Stimulated activated CD4-positive, alpha-beta T cell treated with anti-CD3 and anti-CD28 coated beads, TNF-alpha, amount 100 ng/mL, for 24 hours (primary cell): ENCODE results near the gene STC2.

ENCODE experiments used
- DNase-seq, 3 experiments: peaks; one replicate each; pipeline ENCODE4 v3.0.0-alpha.2; 2020; ENCODE audit warnings: low read depth in 3 of 3

The STC2 gene

GRCh38 chr5:173328844-173329490 is 753 bp upstream of the STC2 start:
- DNase-seq, result no peak

- DNase-seq, result no peak
These were observed 898 bp downstream of the STC2 start for GRCh38 chr5:173327084-173327947.

- DNase-seq, result no peak
These were observed 1.7 kb downstream of the STC2 start for GRCh38 chr5:173326501-173326960.

GRCh38 chr5:173325091-173325698 is 3.0 kb downstream of the STC2 start:
- no peak for DNase-seq

- DNase-seq, result no peak
These were observed 3.9 kb downstream of the STC2 start for GRCh38 chr5:173324115-173325001.

GRCh38 chr5:173323799-173324114 is 4.5 kb downstream of the STC2 start:
- DNase-seq, result no peak

GRCh38 chr5:173323106-173323798 is 5.0 kb downstream of the STC2 start:
- DNase-seq, result no peak

- no peak for DNase-seq
These were observed 6.3 kb downstream of the STC2 start for GRCh38 chr5:173321886-173322285.

- DNase-seq, result no peak
These were observed 8.0 kb downstream of the STC2 start for GRCh38 chr5:173320259-173320658.

GRCh38 chr5:173319646-173320045 is 8.6 kb downstream of the STC2 start:
- DNase-seq, result no peak

- DNase-seq, result no peak
These were observed 9.2 kb downstream of the STC2 start for GRCh38 chr5:173318881-173319620.

GRCh38 chr5:173318330-173318729 is 9.9 kb downstream of the STC2 start:
- DNase-seq, result no peak

- DNase-seq, result no peak
These were observed 10.4 kb downstream of the STC2 start for GRCh38 chr5:173317852-173318251.

- DNase-seq, result no peak
These were observed 11.0 kb downstream of the STC2 start for GRCh38 chr5:173317091-173317730.

- DNase-seq, result no peak
These were observed 11.7 kb downstream of the STC2 start for GRCh38 chr5:173316339-173317020.

GRCh38 chr5:173315495-173316338 is 12.5 kb downstream of the STC2 start:
- DNase-seq, result no peak

- no peak for DNase-seq
These were observed 13.9 kb downstream of the STC2 start for GRCh38 chr5:173314166-173314952.

- DNase-seq, result no peak
These were observed 14.8 kb downstream of the STC2 start for GRCh38 chr5:173313351-173313801.
